Trophoblast cell (in vitro differentiated cells and primary cell): ENCODE data around the gene LEO1.

Experiments
- DNase-seq, 2 donors: peaks; one replicate each; pipeline ENCODE4 v3.0.0-alpha.2; 2016
- H2AFZ ChIP-seq: 2 replicates; pipeline ENCODE4 v1.6.1; 2013; ENCODE audit warnings: low read length, moderate library complexity, mild to moderate bottlenecking; ENCODE audit not compliant: insufficient read depth, poor library complexity
- H2AK5ac ChIP-seq: 2 replicates; pipeline ENCODE4 v1.6.1; 2013; ENCODE audit warnings: mild to moderate bottlenecking, low read length
- H2BK120ac ChIP-seq: 2 replicates; pipeline ENCODE4 v1.6.1; 2013; ENCODE audit warnings: low read length, mild to moderate bottlenecking, moderate library complexity; ENCODE audit not compliant: insufficient read depth, poor library complexity
- H2BK12ac ChIP-seq: 2 replicates; pipeline ENCODE4 v1.6.1; 2013; ENCODE audit warnings: mild to moderate bottlenecking, low read length, moderate library complexity
- H2BK5ac ChIP-seq: 2 replicates; pipeline ENCODE4 v1.6.1; 2013; ENCODE audit warnings: low read length, low read depth, moderate library complexity, mild to moderate bottlenecking; ENCODE audit not compliant: poor library complexity
- H3K14ac ChIP-seq: 2 replicates; pipeline ENCODE4 v1.6.1; 2013; ENCODE audit warnings: mild to moderate bottlenecking, low read length
- H3K18ac ChIP-seq: 2 replicates; pipeline ENCODE4 v1.6.1; 2013; ENCODE audit warnings: mild to moderate bottlenecking, low read length
- H3K23ac ChIP-seq: 2 replicates; pipeline ENCODE4 v1.6.1; 2013; ENCODE audit warnings: low read length
- H3K27ac ChIP-seq: 2 replicates; pipeline ENCODE4 v1.5.1; 2013; ENCODE audit warnings: low read depth, mild to moderate bottlenecking, inconsistent platforms, low read length, moderate library complexity
- H3K27me3 ChIP-seq: 2 replicates; pipeline ENCODE4 v1.6.1; 2013; ENCODE audit warnings: inconsistent platforms, mild to moderate bottlenecking, low read length, moderate library complexity; ENCODE audit not compliant: insufficient read depth
- H3K36me3 ChIP-seq, 2 experiments: 1 replicate in 1 of 2; 2 replicates in 1 of 2; pipeline ENCODE4 v1.6.1; 2013; ENCODE audit warnings: low read length in 2 of 2, mild to moderate bottlenecking in 2 of 2, moderate library complexity in 1 of 2; ENCODE audit not compliant: insufficient read depth in 2 of 2, control insufficient read depth in 1 of 2
- H3K4ac ChIP-seq: 2 replicates; pipeline ENCODE4 v1.6.1; 2013; ENCODE audit warnings: low read depth, mild to moderate bottlenecking, low read length, moderate library complexity
- H3K4me1 ChIP-seq, 2 experiments: 1 replicate in 1 of 2; 2 replicates in 1 of 2; pipeline ENCODE4 v1.6.1; 2013; ENCODE audit warnings: low read length in 2 of 2, mild to moderate bottlenecking in 2 of 2, moderate library complexity in 1 of 2; ENCODE audit not compliant: insufficient read depth in 2 of 2, control insufficient read depth in 1 of 2
- H3K4me2 ChIP-seq: 2 replicates; pipeline ENCODE4 v1.6.1; 2013; ENCODE audit warnings: inconsistent platforms, mild to moderate bottlenecking, low read length, moderate library complexity
- H3K4me3 ChIP-seq: 2 replicates; pipeline ENCODE4 v1.5.1; 2013; ENCODE audit warnings: mild to moderate bottlenecking, low read depth, low read length, inconsistent platforms
- H3K79me1 ChIP-seq: one replicate; pipeline ENCODE4 v1.6.1; 2013; ENCODE audit warnings: low read length
- H3K79me2 ChIP-seq: 2 replicates; pipeline ENCODE4 v1.6.1; 2013; ENCODE audit warnings: low read length, mild to moderate bottlenecking; ENCODE audit not compliant: control insufficient read depth, insufficient read depth, poor library complexity
- H3K9ac ChIP-seq: 2 replicates; pipeline ENCODE4 v1.6.1; 2013; ENCODE audit warnings: mild to moderate bottlenecking, low read length
- H3K9me3 ChIP-seq: 2 replicates; pipeline ENCODE4 v1.6.1; 2013; ENCODE audit warnings: low read depth, mild to moderate bottlenecking, control low read depth, inconsistent platforms, low read length; ENCODE audit not compliant: insufficient read depth
- H4K12ac ChIP-seq: 2 replicates; pipeline ENCODE4 v1.6.1; 2013; ENCODE audit warnings: low read depth, mild to moderate bottlenecking, low read length, moderate library complexity
- H4K8ac ChIP-seq: 2 replicates; pipeline ENCODE4 v1.6.1; 2013; ENCODE audit warnings: low read depth, mild to moderate bottlenecking, low read length, moderate library complexity
- H4K91ac ChIP-seq: one replicate; pipeline ENCODE4 v1.6.1; 2013; ENCODE audit warnings: low read depth, mild to moderate bottlenecking, low read length, moderate library complexity
- WGBS: extraction: QIAGEN DNeasy Blood & Tissue Kit; methylation state at CpG from one replicate; pipeline ENCODE4 v1.1.7; 2013; ENCODE audit warnings: missing lambda C conversion rate; ENCODE audit not compliant: insufficient read length, insufficient coverage; ENCODE audit errors: extremely low coverage; 5-methylcytosine and 5-hydroxymethylcytosine counted together

LEO1 gene

DNA sequence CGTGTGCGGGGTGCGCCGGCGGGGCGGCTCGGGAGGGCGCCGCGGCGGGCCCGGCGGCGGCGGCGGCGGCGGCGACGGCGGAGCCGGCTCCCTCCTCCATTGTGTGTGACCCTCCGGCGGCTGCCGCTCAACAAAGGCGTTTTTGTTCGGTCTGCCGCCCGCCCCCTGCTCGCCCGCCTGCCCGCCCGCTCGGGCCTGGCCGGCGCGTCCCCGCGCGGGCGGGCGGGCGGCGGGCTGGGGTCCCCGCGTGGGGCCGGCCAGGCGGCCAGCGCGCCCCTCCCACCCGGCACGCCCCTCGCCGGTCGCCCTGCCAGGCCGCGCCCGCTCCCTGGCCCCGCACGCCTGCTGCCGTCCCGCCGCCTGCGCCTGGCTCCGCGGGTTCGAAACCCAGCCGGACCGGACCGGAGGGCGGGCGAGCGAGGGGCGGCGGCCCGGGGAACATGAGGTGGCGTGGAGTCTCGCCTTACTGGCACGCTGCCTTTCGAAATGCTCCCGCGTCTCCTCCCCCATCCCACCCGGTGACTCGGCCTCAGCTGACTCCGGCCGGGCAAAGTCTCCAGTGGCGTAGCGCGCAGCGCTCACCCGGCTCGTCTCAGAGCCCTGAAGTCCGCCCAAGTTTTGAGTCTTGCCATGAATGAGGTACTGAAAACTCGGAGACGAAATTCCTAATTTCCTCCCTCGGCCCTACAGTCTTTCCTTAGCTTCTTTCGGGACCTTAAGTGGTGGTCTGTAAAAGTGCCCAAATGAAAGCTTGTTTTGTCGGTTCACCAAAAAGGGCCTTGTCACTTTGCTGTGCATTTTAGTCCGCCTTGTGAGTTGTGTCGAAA, 48.0 kb upstream of the LEO1 start:
- WGBS, result no CpG with 5 or more reads among the region's 100 CpGs
- Histone ChIP-seq H4K8ac (peak overlapping the region; percentile 96), H4K91ac (peak overlapping the region; percentile 98)

DNA sequence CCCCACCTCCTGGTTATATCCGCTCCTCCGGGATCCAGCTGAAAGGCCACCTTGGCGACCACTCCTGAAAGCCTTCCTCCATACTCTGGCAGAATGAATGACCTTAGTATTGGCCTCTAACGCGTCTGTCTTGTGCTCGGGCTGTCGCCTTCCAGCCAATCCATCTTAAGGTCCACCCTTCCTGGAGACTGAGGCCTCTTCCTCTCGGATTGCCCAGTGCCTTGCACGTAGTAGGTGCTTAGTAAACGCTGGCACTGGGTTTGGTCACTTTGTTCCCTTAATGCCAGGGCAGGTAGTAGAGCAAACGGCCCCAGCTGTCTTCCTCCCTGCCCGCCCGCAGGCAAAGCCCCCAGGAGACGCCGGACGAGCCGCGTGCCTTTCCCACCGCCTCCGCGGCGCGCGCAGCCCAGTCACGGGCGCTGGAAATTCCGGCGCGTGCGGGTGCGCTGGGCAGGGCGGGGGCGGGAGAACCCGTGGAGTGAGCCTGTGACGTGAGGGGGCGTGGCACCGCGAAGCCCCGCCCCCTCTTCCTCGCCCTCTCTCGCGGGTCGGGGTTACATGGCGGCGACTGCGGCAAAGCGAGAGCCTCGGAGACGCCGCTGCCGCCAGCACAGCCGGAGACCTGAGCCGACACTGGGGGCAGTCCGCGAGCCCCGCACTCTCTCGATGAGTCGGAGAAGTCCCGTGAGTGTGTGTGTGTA, 47.3 kb upstream of the LEO1 start, which contains the start of gene MAPK6:
TSS of gene MAPK6 (plus strand) at position 527 of the 701 bp plus-strand sequence. CDS start 27,242 bp downstream, outside the sequence.
- Histone ChIP-seq H2BK120ac (peak within 1 kb of the TSS; percentile 93), H4K91ac (peak within 1 kb of the TSS; percentile 98), H3K9ac (peak within 1 kb of the TSS; percentile 99), H3K4ac (peak within 1 kb of the TSS; percentile 99), H3K4me1 (peaks cover 4 to 5% of the 10 kb centered on the region in 2 experiments), H4K12ac (peak within 1 kb of the TSS; percentile 95), H3K14ac (peak within 1 kb of the TSS; percentile 99), H3K4me3 (peak within 1 kb of the TSS; percentile 100), H3K18ac (peak within 1 kb of the TSS; percentile 100), H2AFZ (peak within 1 kb of the TSS; percentile 92), H3K79me1 (peaks cover 13% of the 10 kb centered on the region), H3K23ac (peak within 1 kb of the TSS; percentile 71), H4K8ac (peak within 1 kb of the TSS; percentile 96), H2BK5ac (peak within 1 kb of the TSS; percentile 96), H3K9me3 (no peaks in the 10 kb centered on the region), H3K27ac (peak within 1 kb of the TSS; percentile 97), H3K4me2 (peak within 1 kb of the TSS; percentile 78), H3K36me3 (no peaks in the 10 kb centered on the region), H2AK5ac (peak within 1 kb of the TSS; percentile 98), H2BK12ac (peak within 1 kb of the TSS; percentile 45), H3K79me2 (peaks cover 19% of the 10 kb centered on the region), H3K27me3 (no peaks in the 10 kb centered on the region)
- no CpG with 5 or more reads among the region's 59 CpGs for WGBS
- DNase-seq, result peak; percentile 95 to 99

More for the DNA sequence above, 48.0 kb upstream of the LEO1 start:
- H3K4me2 ChIP-seq, result peak overlapping the region; percentile 78
- peak overlapping the region; percentile 92 for H2AFZ ChIP-seq
- H2BK5ac ChIP-seq, result peak overlapping the region; percentile 96
- H3K14ac ChIP-seq, result peak overlapping the region; percentile 99
- no peaks in the 10 kb centered on the region for H3K9me3 ChIP-seq
- H3K79me2 ChIP-seq, result peaks cover 19% of the 10 kb centered on the region
- peaks cover 13% of the 10 kb centered on the region for H3K79me1 ChIP-seq
- peak; percentile 87 for DNase-seq
- H3K4me3 ChIP-seq, result peak overlapping the region; percentile 100
- H2AK5ac ChIP-seq, result peak overlapping the region; percentile 98
- H2BK120ac ChIP-seq, result peak overlapping the region; percentile 93
- peaks cover 4 to 5% of the 10 kb centered on the region in 2 experiments for H3K4me1 ChIP-seq
- peak overlapping the region; percentile 95 for H4K12ac ChIP-seq
- H2BK12ac ChIP-seq, result peak overlapping the region; percentile 45
- no peaks in the 10 kb centered on the region for H3K27me3 ChIP-seq
- H3K9ac ChIP-seq, result peak overlapping the region; percentile 99
- no peaks in the 10 kb centered on the region for H3K36me3 ChIP-seq
- H3K4ac ChIP-seq, result peak overlapping the region; percentile 99
- peak overlapping the region; percentile 97 for H3K27ac ChIP-seq
- peak overlapping the region; percentile 100 for H3K18ac ChIP-seq
- H3K23ac ChIP-seq, result peak overlapping the region; percentile 71

DNA sequence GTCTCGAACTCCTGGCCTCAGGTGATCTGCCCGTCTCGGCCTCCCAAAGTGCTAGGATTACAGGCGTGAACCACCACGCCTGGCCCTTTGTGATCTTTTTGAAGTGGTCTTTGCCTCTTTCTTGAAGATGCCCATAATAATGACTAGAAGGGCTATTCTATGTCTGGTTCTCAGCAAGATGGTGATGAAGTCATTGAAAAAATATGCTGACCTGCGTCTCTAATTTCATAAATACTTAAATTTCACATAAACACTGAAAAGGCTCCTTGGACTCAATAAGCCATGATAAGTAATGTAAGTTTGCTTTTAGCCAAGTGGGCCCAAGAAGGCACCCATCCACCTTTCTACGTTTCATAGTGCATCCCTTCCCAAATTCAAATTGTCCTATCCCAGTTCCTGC, 46.7 kb upstream of the LEO1 start:
- Histone ChIP-seq H4K12ac (no peak overlapping the region), H3K4me3 (no peak overlapping the region), H3K4me2 (peak overlapping the region; percentile 68), H2BK5ac (no peak overlapping the region), H3K27ac (no peak overlapping the region), H3K27me3 (no peaks in the 10 kb centered on the region), H3K79me1 (peaks cover 13% of the 10 kb centered on the region), H2AFZ (no peak overlapping the region), H3K18ac (no peak overlapping the region), H2BK120ac (no peak overlapping the region), H3K4ac (no peak overlapping the region), H3K9ac (no peak overlapping the region), H3K4me1 (peaks cover 4 to 5% of the 10 kb centered on the region in 2 experiments), H3K36me3 (no peaks in the 10 kb centered on the region), H2AK5ac (no peak overlapping the region), H3K79me2 (peaks cover 16% of the 10 kb centered on the region), H4K8ac (no peak overlapping the region), H4K91ac (no peak overlapping the region), H3K9me3 (no peaks in the 10 kb centered on the region), H2BK12ac (no peak overlapping the region), H3K14ac (no peak overlapping the region), H3K23ac (no peak overlapping the region)
- WGBS, result no CpG with 5 or more reads among the region's 7 CpGs
- peak in 1 of 2 donors; percentile 67 for DNase-seq

DNA sequence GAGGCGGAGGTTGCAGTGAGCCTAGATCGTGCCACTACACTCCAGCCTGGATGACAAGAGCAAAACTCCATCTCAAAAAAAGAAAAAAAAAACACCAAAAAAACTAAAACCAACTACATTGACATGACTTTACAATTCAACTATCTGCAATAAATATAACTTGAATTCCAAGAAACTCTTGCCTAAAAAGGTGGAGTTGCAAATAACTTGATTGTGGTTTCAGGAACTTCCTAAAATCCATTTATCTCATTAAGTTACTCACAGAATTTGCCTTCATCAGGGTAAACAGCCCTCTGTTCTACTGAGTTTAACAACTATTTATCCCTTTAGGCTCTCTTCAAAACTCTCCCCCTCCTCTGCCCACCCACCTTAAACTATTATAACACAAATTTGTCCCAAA, 44.7 kb upstream of the LEO1 start:
- no peaks in the 10 kb centered on the region for H3K27me3 ChIP-seq
- no peak overlapping the region for H3K4ac ChIP-seq
- H2BK120ac ChIP-seq, result no peak overlapping the region
- H3K79me2 ChIP-seq, result peaks cover 10% of the 10 kb centered on the region
- no peak overlapping the region for H4K91ac ChIP-seq
- no peak overlapping the region for H3K4me2 ChIP-seq
- no peaks in the 10 kb centered on the region for H3K9me3 ChIP-seq
- no peak overlapping the region for H3K27ac ChIP-seq
- no peak overlapping the region for H2AK5ac ChIP-seq
- no CpG with 5 or more reads among the region's 2 CpGs for WGBS
- no peak overlapping the region for H3K18ac ChIP-seq
- no peak overlapping the region for H4K8ac ChIP-seq
- H2BK12ac ChIP-seq, result no peak overlapping the region
- H3K9ac ChIP-seq, result no peak overlapping the region
- no peak overlapping the region for H2BK5ac ChIP-seq
- no peak overlapping the region for H3K23ac ChIP-seq
- peaks cover 4 to 5% of the 10 kb centered on the region in 2 experiments for H3K4me1 ChIP-seq
- DNase-seq, result no peak
- H3K4me3 ChIP-seq, result no peak overlapping the region
- H3K14ac ChIP-seq, result no peak overlapping the region
- no peak overlapping the region for H2AFZ ChIP-seq
- no peak overlapping the region for H4K12ac ChIP-seq
- H3K36me3 ChIP-seq, result no peaks in the 10 kb centered on the region
- H3K79me1 ChIP-seq, result peaks cover 13% of the 10 kb centered on the region
